Ishikawa (cell line): ENCODE measurements around the gene TENT5A.

Source experiments
- CEBPB ChIP-seq: IDR thresholded peaks from 2 replicates; pipeline ENCODE4 v1.6.1; 2012
- CREB1 ChIP-seq: IDR thresholded peaks from 2 replicates; pipeline ENCODE4 v1.6.1; 2012; ENCODE audit warnings: low read depth
- EGR1 ChIP-seq: IDR thresholded peaks from 2 replicates; pipeline ENCODE4 v1.6.1; 2012
- EP300 ChIP-seq: IDR thresholded peaks from 2 replicates; pipeline ENCODE4 v1.6.1; 2012; ENCODE audit warnings: borderline replicate concordance
- FOXM1 ChIP-seq: IDR thresholded peaks from 2 replicates; pipeline ENCODE4 v1.6.1; 2012; ENCODE audit warnings: low read depth, borderline replicate concordance
- NFIC ChIP-seq: IDR thresholded peaks from 2 replicates; pipeline ENCODE4 v1.6.1; 2012
- RAD21 ChIP-seq: IDR thresholded peaks from 2 replicates; pipeline ENCODE4 v1.6.1; 2012; ENCODE audit warnings: low read depth
- TAF1 ChIP-seq: IDR thresholded peaks from 2 replicates; pipeline ENCODE4 v1.6.1; 2012; ENCODE audit warnings: low read depth, mild to moderate bottlenecking
- TCF12 ChIP-seq: IDR thresholded peaks from 2 replicates; pipeline ENCODE4 v1.6.1; 2012; ENCODE audit warnings: low read depth
- TEAD4 ChIP-seq: IDR thresholded peaks from 2 replicates; pipeline ENCODE4 v1.6.1; 2012
- YY1 ChIP-seq: IDR thresholded peaks from 2 replicates; pipeline ENCODE4 v1.6.1; 2012; ENCODE audit warnings: low read depth
- ZBTB7A ChIP-seq: IDR thresholded peaks from 2 replicates; pipeline ENCODE4 v1.6.1; 2012; ENCODE audit warnings: low read depth
- TF ChIP-seq, protein P1 (sequence below): IDR thresholded peaks from 2 replicates; pipeline ENCODE4 v1.6.1; 2012
- TF ChIP-seq, protein P2 (sequence below): IDR thresholded peaks from 2 replicates; pipeline ENCODE4 v1.6.1; 2012
- TF ChIP-seq, protein P3 (sequence below): IDR thresholded peaks from 2 replicates; pipeline ENCODE4 v1.6.1; 2012; ENCODE audit warnings: low read depth, mild to moderate bottlenecking

TENT5A gene

DNA sequence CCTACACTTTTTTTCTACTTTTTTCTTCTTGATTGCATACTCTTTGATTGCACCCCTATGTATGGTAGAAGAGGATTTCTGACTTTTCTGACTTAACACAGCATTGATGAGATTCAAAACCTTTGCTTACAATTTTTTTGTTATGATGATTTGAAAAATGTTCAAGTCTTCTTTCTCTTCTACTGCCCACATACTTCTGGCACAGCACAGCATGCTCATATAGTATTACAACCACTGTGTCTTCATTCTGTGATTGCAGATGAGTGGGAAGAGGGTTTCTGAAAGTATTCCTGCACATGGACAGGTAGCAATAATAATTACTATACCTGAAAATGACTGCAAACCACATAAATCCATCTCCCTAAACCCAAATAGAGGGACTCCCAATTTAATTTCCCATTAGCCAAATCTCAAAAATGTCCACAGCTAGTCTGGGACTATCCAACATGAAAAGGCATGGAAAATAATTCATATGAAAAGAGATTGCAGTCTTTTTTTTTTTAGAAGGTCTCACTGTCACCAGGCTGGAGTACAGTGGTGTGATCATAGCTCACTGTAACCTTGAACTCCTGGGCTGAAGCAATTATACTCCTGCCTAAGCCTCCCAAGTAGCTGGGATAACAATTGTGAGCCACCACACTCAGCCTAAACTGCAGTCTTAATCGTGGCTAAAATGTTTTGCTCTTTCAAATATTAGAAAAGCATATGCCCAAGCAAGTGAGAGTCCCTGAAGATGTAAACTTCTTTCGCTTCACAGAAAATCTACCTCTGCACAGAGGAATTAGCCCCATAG, 15.9 kb upstream of the TENT5A start:
- no peak for TF ChIP-seq TCF12

DNA sequence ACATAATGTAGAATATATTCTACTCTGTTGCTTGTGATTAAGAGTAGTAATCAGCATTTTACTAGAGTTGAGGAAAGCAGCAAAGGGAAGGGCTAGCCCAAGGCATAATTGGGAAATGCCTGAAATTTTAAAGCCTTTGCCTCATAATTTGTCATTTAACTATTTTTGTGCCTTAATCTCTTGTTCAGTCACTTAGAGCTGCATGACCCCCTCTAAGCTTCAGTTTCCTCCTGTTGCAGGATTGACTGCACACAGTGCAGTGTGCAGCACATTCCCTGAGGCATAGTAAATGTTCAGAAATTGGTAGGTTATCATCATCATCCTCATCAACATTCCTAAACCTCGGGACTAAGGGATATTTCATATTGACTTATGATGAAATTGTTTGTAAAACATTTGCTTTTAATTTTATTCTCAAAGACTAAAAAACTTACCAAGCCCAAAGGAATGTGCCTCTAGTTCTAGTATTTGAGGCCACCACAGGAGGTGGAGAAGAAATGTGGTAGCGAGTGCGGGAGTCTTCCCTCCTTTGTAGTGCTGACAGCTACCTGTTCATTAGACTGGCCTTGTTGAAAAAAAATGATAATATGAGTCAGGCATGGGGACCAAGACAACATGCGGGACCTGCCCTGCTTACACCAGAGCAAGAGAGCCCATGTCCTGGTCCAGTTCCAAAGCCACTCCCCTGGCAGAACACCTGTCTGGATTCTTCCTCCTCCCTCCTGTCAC, 14.8 kb upstream of the TENT5A start:
- TF ChIP-seq, protein P1, sequence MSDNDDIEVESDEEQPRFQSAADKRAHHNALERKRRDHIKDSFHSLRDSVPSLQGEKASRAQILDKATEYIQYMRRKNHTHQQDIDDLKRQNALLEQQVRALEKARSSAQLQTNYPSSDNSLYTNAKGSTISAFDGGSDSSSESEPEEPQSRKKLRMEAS: no peak
- TF ChIP-seq YY1: no peak
- TF ChIP-seq FOXM1: no peak
- no peak for TF ChIP-seq CREB1
- TF ChIP-seq RAD21: no peak
- TF ChIP-seq, protein P2, sequence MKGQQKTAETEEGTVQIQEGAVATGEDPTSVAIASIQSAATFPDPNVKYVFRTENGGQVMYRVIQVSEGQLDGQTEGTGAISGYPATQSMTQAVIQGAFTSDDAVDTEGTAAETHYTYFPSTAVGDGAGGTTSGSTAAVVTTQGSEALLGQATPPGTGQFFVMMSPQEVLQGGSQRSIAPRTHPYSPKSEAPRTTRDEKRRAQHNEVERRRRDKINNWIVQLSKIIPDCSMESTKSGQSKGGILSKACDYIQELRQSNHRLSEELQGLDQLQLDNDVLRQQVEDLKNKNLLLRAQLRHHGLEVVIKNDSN: no peak
- no peak for TF ChIP-seq EGR1
- no peak for TF ChIP-seq TCF12
- TF ChIP-seq TAF1: no peak

DNA sequence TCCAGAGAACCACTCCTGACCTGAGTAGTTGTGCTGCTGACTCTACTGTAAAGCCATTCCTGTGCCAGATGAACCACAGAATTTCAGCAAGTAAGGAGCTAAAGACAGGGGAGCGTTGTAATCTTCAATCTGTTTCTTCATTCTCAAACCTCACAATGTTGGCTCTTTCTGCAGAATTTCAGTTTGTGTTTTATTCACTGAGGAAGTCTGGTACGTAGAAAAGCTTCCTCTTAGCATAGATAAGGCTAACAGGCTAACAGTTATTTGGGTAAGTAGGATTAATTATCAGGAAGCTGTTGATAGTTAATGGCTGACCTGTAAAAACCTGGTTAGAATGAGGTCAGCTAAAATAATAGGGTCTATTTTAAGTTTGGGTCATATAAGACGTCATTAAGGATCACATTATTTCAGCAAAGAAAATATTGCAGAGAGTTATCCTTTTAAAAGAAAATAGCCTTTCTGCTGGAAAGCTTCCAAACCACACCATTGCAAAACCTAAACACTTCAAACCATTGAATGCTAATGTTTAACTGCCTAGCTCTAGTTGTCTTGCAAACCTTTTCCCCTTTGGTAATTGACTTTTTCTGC, 14.1 kb upstream of the TENT5A start:
- TF ChIP-seq TCF12 (no peak), EP300 (no peak), RAD21 (no peak), EGR1 (no peak), ZBTB7A (no peak), FOXM1 (no peak), NFIC (no peak), TEAD4 (no peak), CEBPB (no peak), TAF1 (no peak), YY1 (no peak), CREB1 (no peak)
- TF ChIP-seq, protein P3, sequence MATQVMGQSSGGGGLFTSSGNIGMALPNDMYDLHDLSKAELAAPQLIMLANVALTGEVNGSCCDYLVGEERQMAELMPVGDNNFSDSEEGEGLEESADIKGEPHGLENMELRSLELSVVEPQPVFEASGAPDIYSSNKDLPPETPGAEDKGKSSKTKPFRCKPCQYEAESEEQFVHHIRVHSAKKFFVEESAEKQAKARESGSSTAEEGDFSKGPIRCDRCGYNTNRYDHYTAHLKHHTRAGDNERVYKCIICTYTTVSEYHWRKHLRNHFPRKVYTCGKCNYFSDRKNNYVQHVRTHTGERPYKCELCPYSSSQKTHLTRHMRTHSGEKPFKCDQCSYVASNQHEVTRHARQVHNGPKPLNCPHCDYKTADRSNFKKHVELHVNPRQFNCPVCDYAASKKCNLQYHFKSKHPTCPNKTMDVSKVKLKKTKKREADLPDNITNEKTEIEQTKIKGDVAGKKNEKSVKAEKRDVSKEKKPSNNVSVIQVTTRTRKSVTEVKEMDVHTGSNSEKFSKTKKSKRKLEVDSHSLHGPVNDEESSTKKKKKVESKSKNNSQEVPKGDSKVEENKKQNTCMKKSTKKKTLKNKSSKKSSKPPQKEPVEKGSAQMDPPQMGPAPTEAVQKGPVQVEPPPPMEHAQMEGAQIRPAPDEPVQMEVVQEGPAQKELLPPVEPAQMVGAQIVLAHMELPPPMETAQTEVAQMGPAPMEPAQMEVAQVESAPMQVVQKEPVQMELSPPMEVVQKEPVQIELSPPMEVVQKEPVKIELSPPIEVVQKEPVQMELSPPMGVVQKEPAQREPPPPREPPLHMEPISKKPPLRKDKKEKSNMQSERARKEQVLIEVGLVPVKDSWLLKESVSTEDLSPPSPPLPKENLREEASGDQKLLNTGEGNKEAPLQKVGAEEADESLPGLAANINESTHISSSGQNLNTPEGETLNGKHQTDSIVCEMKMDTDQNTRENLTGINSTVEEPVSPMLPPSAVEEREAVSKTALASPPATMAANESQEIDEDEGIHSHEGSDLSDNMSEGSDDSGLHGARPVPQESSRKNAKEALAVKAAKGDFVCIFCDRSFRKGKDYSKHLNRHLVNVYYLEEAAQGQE: no peak
- TF ChIP-seq, protein P1: no peak
- TF ChIP-seq, protein P2: no peak

DNA sequence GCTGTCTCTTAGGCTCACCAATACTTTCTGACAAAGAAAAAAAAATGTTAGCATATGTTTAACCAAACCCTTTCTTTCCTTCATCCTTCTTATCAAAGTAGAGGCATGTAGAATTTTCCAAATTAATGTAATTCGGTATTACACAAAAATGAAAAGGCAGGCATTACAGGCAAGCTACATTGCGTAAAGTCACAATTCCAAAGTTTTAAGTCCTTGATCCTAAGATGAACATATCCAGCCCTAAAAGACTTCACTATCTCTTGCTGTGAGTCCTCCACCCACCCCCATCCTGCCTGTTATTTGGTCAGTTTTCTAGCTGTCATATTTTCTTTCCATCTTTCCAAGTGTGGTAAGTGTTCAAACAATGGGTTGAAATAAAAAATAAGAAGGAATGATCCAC, 12.1 kb upstream of the TENT5A start:
- TF ChIP-seq CREB1 (no peak), CEBPB (no peak), TAF1 (no peak), YY1 (no peak), ZBTB7A (no peak), FOXM1 (no peak), EGR1 (no peak)
- TF ChIP-seq, protein P3: no peak
- TF ChIP-seq, protein P1: no peak

DNA sequence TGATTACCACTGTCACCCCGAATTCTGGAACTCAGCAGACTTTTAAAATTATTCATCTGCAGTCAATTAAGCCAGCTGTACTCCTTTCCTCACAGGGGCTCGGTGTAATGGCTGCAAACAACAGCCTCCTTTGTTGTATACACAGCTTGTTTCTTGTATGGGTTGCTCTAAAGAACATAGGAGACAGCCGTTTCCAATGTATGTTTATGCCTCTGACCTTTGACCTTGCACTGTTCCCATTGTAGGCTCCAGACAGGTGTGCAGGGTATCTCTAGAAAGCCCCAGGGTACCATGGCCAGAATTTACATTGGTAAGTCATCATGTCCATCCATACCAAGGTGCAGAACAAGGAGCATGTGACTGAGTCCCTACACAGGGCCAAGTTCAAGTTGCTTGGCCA, 11.5 kb upstream of the TENT5A start:
- no peak for TF ChIP-seq TCF12
- TF ChIP-seq CREB1: no peak
- TF ChIP-seq RAD21: no peak
- no peak for TF ChIP-seq CEBPB
- TF ChIP-seq, protein P2: no peak
- TF ChIP-seq, protein P1: no peak
